Kidney epithelial cell (primary cell): Measurements from ENCODE around the gene GDF2. TPM values are rescaled to one million over a fixed set of nuclear protein-coding genes. Genes with fewer than 3 reads are reported as not detected.

Source experiments
- DNase-seq: peaks from one replicate; pipeline ENCODE4 v3.0.0-alpha.2; 2010; ENCODE audit warnings: low read depth
- H3K27me3 ChIP-seq: 2 replicates; pipeline ENCODE4 v1.6.0; 2011; ENCODE audit warnings: low read length; ENCODE audit not compliant: control insufficient read depth, insufficient read depth
- H3K36me3 ChIP-seq: 2 replicates; pipeline ENCODE4 v1.5.1; 2011; ENCODE audit warnings: low read length; ENCODE audit not compliant: control insufficient read depth, insufficient read depth
- H3K4me3 ChIP-seq: 2 replicates; pipeline ENCODE4 v1.5.1; 2011; ENCODE audit warnings: low read depth, mild to moderate bottlenecking, control low read depth, low read length
- CTCF ChIP-seq: IDR thresholded peaks from 2 replicates; pipeline ENCODE4 v1.5.1; 2011; ENCODE audit warnings: mild to moderate bottlenecking, moderate library complexity, low read length, control low read depth, inconsistent platforms; ENCODE audit not compliant: insufficient read depth, poor library complexity, severe bottlenecking
- total RNA-seq: library from RNA; depleted of rRNA; stranded (reverse); fragments of >200 nt; gene quantifications from 2 replicates; pipeline ENCODE4 v1.2.3, GENCODE V29; 2015

The GDF2 gene
- total RNA-seq, 1 donor from 2014 or later: not detected

DNA sequence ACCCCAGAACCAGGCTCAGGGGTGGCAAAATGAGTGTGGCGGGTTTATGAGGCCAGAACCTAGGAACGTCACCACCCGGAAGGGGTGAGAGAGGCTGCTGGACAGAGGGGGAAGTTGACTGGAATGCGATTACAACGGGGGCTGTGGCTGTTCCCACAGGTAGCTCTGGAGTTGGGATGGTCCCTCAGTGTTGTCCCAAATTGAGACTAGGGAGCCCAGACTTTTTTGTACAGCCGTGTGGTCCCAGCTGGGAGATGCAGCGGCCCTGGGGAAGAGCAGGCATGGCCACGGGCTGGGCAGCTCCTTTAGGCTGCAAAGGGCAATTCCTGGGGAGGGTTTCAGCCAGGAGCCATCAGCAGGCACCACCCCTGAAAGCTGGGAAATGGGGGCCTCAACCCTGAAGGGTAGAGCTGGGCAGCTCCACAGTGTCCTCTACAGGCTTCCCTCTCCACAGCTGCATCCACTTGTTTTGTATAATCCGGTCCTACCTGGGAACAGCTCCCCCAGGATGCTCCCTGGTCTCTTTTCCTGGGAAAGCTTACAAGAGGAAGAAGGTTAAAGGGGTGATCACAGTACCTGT is 33.2 kb upstream of the GDF2 start:
- H3K4me3 ChIP-seq: no peak overlapping the region
- no peak for TF ChIP-seq CTCF
- DNase-seq: no peak
- no peaks in the 10 kb centered on the region for H3K27me3 ChIP-seq
- no peaks in the 10 kb centered on the region for H3K36me3 ChIP-seq

- H3K36me3 ChIP-seq: no peaks in the 10 kb centered on the region
- TF ChIP-seq CTCF: no peak
- no peak overlapping the region for H3K4me3 ChIP-seq
- no peaks in the 10 kb centered on the region for H3K27me3 ChIP-seq
- DNase-seq: no peak
These were observed 32.3 kb upstream of the GDF2 start for GRCh38 chr10:47289921-47290320.

GRCh38 chr10:47290338-47290737 is 31.9 kb upstream of the GDF2 start:
- DNase-seq: no peak
- Histone ChIP-seq H3K27me3 (no peaks in the 10 kb centered on the region), H3K4me3 (no peak overlapping the region), H3K36me3 (no peaks in the 10 kb centered on the region)
- TF ChIP-seq CTCF: no peak

DNA sequence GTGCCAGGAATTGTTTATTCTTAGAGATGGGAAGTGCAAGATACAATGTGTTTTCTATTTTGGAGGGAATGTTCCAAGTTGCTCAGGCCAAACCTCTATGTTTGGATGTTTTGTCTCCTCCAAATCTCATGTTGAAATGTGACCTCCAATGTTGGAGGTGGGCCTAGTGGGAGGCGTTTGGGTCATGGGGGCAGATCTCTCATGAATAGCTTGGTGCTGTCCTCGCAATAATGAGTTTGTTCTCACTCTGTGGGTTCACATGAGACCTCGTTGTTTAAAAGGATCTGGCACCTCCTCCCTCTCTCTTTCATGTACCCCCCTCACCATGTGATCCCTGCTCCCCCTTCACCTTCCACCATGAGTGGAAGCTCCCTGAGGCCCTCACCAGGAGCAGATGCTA is 30.6 kb upstream of the GDF2 start:
- DNase-seq: no peak
- Histone ChIP-seq H3K27me3 (peaks cover 9% of the 10 kb centered on the region), H3K4me3 (no peak overlapping the region), H3K36me3 (no peaks in the 10 kb centered on the region)
- no peak for TF ChIP-seq CTCF

- Histone ChIP-seq H3K36me3 (no peaks in the 10 kb centered on the region), H3K4me3 (no peak overlapping the region), H3K27me3 (peaks cover 28% of the 10 kb centered on the region)
- no peak for TF ChIP-seq CTCF
- no peak for DNase-seq
These were observed 28.2 kb upstream of the GDF2 start for GRCh38 chr10:47294057-47294456.

DNA sequence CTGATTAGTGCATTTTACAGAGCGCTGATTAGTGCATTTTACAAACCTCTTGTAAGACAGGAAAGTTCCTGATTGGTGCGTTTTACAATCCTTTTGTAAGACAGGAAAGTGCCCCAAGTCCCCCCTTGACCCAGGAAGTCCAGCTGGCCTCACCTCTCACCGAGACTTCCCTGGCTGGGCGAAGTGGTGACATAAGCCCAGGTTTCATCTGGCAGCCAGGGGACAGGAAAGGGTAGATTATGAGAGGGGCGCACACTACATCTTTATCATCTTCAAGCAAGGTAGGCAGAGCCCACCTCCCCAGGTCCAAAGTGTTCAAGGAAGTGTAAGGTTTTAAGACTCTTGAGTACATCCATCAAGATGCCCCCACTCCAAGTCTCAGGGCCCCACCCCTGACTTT is 27.8 kb upstream of the GDF2 start:
- TF ChIP-seq CTCF: no peak
- Histone ChIP-seq H3K27me3 (peaks cover 30% of the 10 kb centered on the region), H3K36me3 (no peaks in the 10 kb centered on the region), H3K4me3 (no peak overlapping the region)
- DNase-seq: no peak
